NCI-H146 treated with DMSO at 0.1 percent for 48 hours (cell line): ENCODE measurements around the gene VEZF1.
A peak's percentile ranks its signal among the peaks of the same experiment; 100 is the strongest.

Source experiments
- DNase-seq: peaks from one replicate; lab custom pipeline; 2025; ENCODE audit not compliant: unreplicated experiment; lab: John Stamatoyannopoulos, UW

VEZF1 gene

GRCh38 chr17:57953219-57953618 is 34.8 kb downstream of the VEZF1 start:
- DNase-seq, result no peak

GRCh38 chr17:57949649-57950048 is 38.4 kb downstream of the VEZF1 start:
- no peak for DNase-seq

GRCh38 chr17:57948555-57949420 is 39.3 kb downstream of the VEZF1 start:
- DNase-seq, result no peak

- no peak for DNase-seq
These were observed 39.9 kb downstream of the VEZF1 start for GRCh38 chr17:57948169-57948554.

- DNase-seq, result no peak
These were observed 40.7 kb downstream of the VEZF1 start for GRCh38 chr17:57947369-57947768.

- DNase-seq, result peak; percentile 5
These were observed 41.2 kb downstream of the VEZF1 start for GRCh38 chr17:57946798-57947358.

GRCh38 chr17:57945996-57946797 is 41.9 kb downstream of the VEZF1 start:
- no peak for DNase-seq

- no peak for DNase-seq
These were observed 43.1 kb downstream of the VEZF1 start for GRCh38 chr17:57944908-57945307.

- DNase-seq, result no peak
These were observed 44.4 kb downstream of the VEZF1 start for GRCh38 chr17:57943645-57944044.

- no peak for DNase-seq
These were observed 44.9 kb downstream of the VEZF1 start for GRCh38 chr17:57943140-57943539.

- no peak for DNase-seq
These were observed 46.4 kb downstream of the VEZF1 start for GRCh38 chr17:57941384-57942370.

GRCh38 chr17:57940653-57941329 is 47.3 kb downstream of the VEZF1 start:
- peak; percentile 37 for DNase-seq

- peak; percentile 78 for DNase-seq
These were observed 47.8 kb downstream of the VEZF1 start for GRCh38 chr17:57940231-57940630.

- DNase-seq, result peak; percentile 78
These were observed 48.3 kb downstream of the VEZF1 start for GRCh38 chr17:57939797-57940196.

- DNase-seq, result no peak
These were observed 50.0 kb downstream of the VEZF1 start for GRCh38 chr17:57938061-57938502.

- no peak for DNase-seq
These were observed 50.6 kb downstream of the VEZF1 start for GRCh38 chr17:57937492-57937891.

- peak; percentile 48 for DNase-seq
These were observed 51.9 kb downstream of the VEZF1 start for GRCh38 chr17:57935833-57936807.

GRCh38 chr17:57931488-57932137 is 56.4 kb downstream of the VEZF1 start:
- DNase-seq, result no peak
